Activated gamma-delta T cell treated with Interleukin-2 at 50 U/mL for 16 hours (primary cell): Measurements from ENCODE around the gene TXLNG.

Experiments
- DNase-seq: peaks from one replicate; pipeline ENCODE4 v3.0.0-alpha.2; 2020

The TXLNG gene

GRCh38 chrX:16785247-16786138 is 773 bp upstream of the TXLNG start:
- DNase-seq: no peak

GRCh38 chrX:16786791-16787735 is 797 bp downstream of the TXLNG start:
- DNase-seq: peak; percentile 31

- DNase-seq: no peak
These were observed 2.2 kb downstream of the TXLNG start for GRCh38 chrX:16788477-16788876.

- no peak for DNase-seq
These were observed 10.0 kb downstream of the TXLNG start for GRCh38 chrX:16796298-16796697.

- no peak for DNase-seq
These were observed 11.1 kb downstream of the TXLNG start for GRCh38 chrX:16797358-16797757.

GRCh38 chrX:16797841-16798240 is 11.6 kb downstream of the TXLNG start:
- no peak for DNase-seq

GRCh38 chrX:16804923-16805464 is 18.7 kb downstream of the TXLNG start:
- DNase-seq: no peak

- no peak for DNase-seq
These were observed 21.3 kb downstream of the TXLNG start for GRCh38 chrX:16807548-16807947.

GRCh38 chrX:16807976-16808542 is 21.8 kb downstream of the TXLNG start:
- DNase-seq: no peak

- DNase-seq: no peak
These were observed 28.3 kb downstream of the TXLNG start for GRCh38 chrX:16814597-16814996.

GRCh38 chrX:16819634-16820033 is 33.4 kb downstream of the TXLNG start:
- no peak for DNase-seq

GRCh38 chrX:16822723-16823122 is 36.5 kb downstream of the TXLNG start:
- no peak for DNase-seq

- no peak for DNase-seq
These were observed 39.2 kb downstream of the TXLNG start for GRCh38 chrX:16825264-16826035.

- DNase-seq: no peak
These were observed 39.9 kb downstream of the TXLNG start for GRCh38 chrX:16826207-16826606.

GRCh38 chrX:16827225-16827624 is 41.0 kb downstream of the TXLNG start:
- no peak for DNase-seq

GRCh38 chrX:16828124-16828908 is 42.0 kb downstream of the TXLNG start:
- DNase-seq: no peak

- no peak for DNase-seq
These were observed 46.0 kb downstream of the TXLNG start for GRCh38 chrX:16832301-16832700.

- DNase-seq: no peak
These were observed 48.5 kb downstream of the TXLNG start for GRCh38 chrX:16834806-16835205.

GRCh38 chrX:16836371-16836770 is 50.1 kb downstream of the TXLNG start:
- DNase-seq: peak; percentile 6

GRCh38 chrX:16838202-16839066 is 52.2 kb downstream of the TXLNG start:
- DNase-seq: no peak
